WTC11 (cell line): ENCODE measurements around the gene GLB1L2. TPM values are rescaled to one million over a fixed set of nuclear protein-coding genes. Genes with fewer than 3 reads are reported as not detected.
A peak's percentile ranks its signal among the peaks of the same experiment; 100 is the strongest.

Experiments
- ATAC-seq: fragments of 200-7000 bp; cut with Tn5 transposase; 2 replicates; pipeline ENCODE4 v1.10.0; 2021; ENCODE audit warnings: mild to moderate bottlenecking, moderate library complexity
- CTCF ChIA-PET: fragments of 300-600 bp; sonication (Branson Sonifier 250); formaldehyde crosslinking; loops from one replicate; lab custom pipeline; 2021; ENCODE audit warnings: antibody characterized with exemption; lab: Charles Lee
- POLR2A ChIA-PET: fragments of 350-600 bp; sonication (Branson Sonifier 250); formaldehyde crosslinking; loops from one replicate; lab custom pipeline; 2021; ENCODE audit warnings: antibody characterized with exemption; lab: Charles Lee
- DNase-seq: peaks from one replicate; pipeline ENCODE4 v3.0.0; 2021; ENCODE audit warnings: low spot score
- H3K27ac Mint-ChIP-seq: 2 replicates; pipeline ENCODE4 v1.8.0; 2021; ENCODE audit warnings: mixed read lengths
- H3K27me3 Mint-ChIP-seq: 2 replicates; pipeline ENCODE4 v1.8.0; 2021; ENCODE audit warnings: low read depth, mild to moderate bottlenecking, moderate library complexity, mixed read lengths
- H3K36me3 Mint-ChIP-seq: 2 replicates; pipeline ENCODE4 v1.8.0; 2021; ENCODE audit warnings: mixed read lengths
- H3K4me1 Mint-ChIP-seq: 2 replicates; pipeline ENCODE4 v1.8.0; 2022; ENCODE audit warnings: mixed read lengths
- H3K4me3 Mint-ChIP-seq: 2 replicates; pipeline ENCODE4 v1.8.0; 2021; ENCODE audit warnings: mild to moderate bottlenecking, moderate library complexity, mixed read lengths
- H3K9me3 Mint-ChIP-seq: 2 replicates; pipeline ENCODE4 v1.8.0; 2021; ENCODE audit warnings: mixed read lengths
- CREB1 ChIP-seq: sonication (generic); formaldehyde crosslinking; IDR thresholded peaks from 2 replicates; pipeline ENCODE4 v1.8.0; 2023; ENCODE audit warnings: mild to moderate bottlenecking, missing genetic modification reagents
- EMX1 ChIP-seq: fragments of 250-450 bp; sonication (Bioruptor Pico); IDR thresholded peaks from 2 replicates; pipeline ENCODE4 v1.8.0; 2021; ENCODE audit warnings: mild to moderate bottlenecking
- NR2C2 ChIP-seq: sonication (generic); formaldehyde crosslinking; IDR thresholded peaks from 2 replicates; pipeline ENCODE4 v1.8.0; 2022; ENCODE audit warnings: mild to moderate bottlenecking, missing genetic modification reagents
- SMAD4 ChIP-seq: sonication (generic); formaldehyde crosslinking; IDR thresholded peaks from 2 replicates; pipeline ENCODE4 v1.8.0; 2022; ENCODE audit warnings: mild to moderate bottlenecking, missing genetic modification reagents
- SOX15 ChIP-seq: fragments of 250-450 bp; sonication (Bioruptor Pico); IDR thresholded peaks from 2 replicates; pipeline ENCODE4 v1.9.0; 2021; ENCODE audit warnings: mild to moderate bottlenecking
- TEAD4 ChIP-seq: sonication (generic); formaldehyde crosslinking; IDR thresholded peaks from 2 replicates; pipeline ENCODE4 v1.8.0; 2022; ENCODE audit warnings: mild to moderate bottlenecking, missing genetic modification reagents
- ZNF121 ChIP-seq: sonication (generic); formaldehyde crosslinking; IDR thresholded peaks from 2 replicates; pipeline ENCODE4 v1.8.0; 2023; ENCODE audit warnings: missing genetic modification reagents
- ZNF317 ChIP-seq: sonication (generic); formaldehyde crosslinking; IDR thresholded peaks from 2 replicates; pipeline ENCODE4 v1.8.1; 2023; ENCODE audit warnings: low read depth, mild to moderate bottlenecking, moderate library complexity, missing genetic modification reagents, borderline replicate concordance
- ZNF416 ChIP-seq: fragments of 250-450 bp; sonication (Bioruptor Pico); IDR thresholded peaks from 2 replicates; pipeline ENCODE4 v1.9.0; 2021; ENCODE audit warnings: mild to moderate bottlenecking, inconsistent platforms
- ZNF671 ChIP-seq: fragments of 250-450 bp; sonication (Bioruptor Pico); IDR thresholded peaks from 2 replicates; pipeline ENCODE4 v1.8.0; 2021; ENCODE audit warnings: mild to moderate bottlenecking
- total RNA-seq: library from RNA; stranded (reverse); gene quantifications from 3 replicates; pipeline ENCODE4 v1.2.3, GENCODE V29; 2021
- TF ChIP-seq, protein P1 (sequence below): sonication (generic); formaldehyde crosslinking; IDR thresholded peaks from 2 replicates; pipeline ENCODE4 v1.8.1; 2023; ENCODE audit warnings: mild to moderate bottlenecking, missing genetic modification reagents
- TF ChIP-seq, protein P2 (sequence below): fragments of 250-450 bp; sonication (Bioruptor Pico); IDR thresholded peaks from 2 replicates; pipeline ENCODE4 v1.9.0; 2021; ENCODE audit warnings: moderate library complexity, mild to moderate bottlenecking, inconsistent platforms, borderline replicate concordance
- TF ChIP-seq, protein P3 (sequence below): sonication (generic); formaldehyde crosslinking; IDR thresholded peaks from 2 replicates; pipeline ENCODE4 v1.8.1; 2022; ENCODE audit warnings: mild to moderate bottlenecking, missing genetic modification reagents, moderate library complexity, borderline replicate concordance
- TF ChIP-seq, protein P4 (sequence below): sonication (generic); formaldehyde crosslinking; IDR thresholded peaks from 2 replicates; pipeline ENCODE4 v1.8.1; 2022; ENCODE audit warnings: low read depth, mild to moderate bottlenecking, moderate library complexity, missing genetic modification reagents, borderline replicate concordance
- TF ChIP-seq, protein P5 (sequence below): fragments of 250-450 bp; sonication (Bioruptor Pico); IDR thresholded peaks from 2 replicates; pipeline ENCODE4 v1.9.0; 2021; ENCODE audit warnings: mild to moderate bottlenecking, borderline replicate concordance

The GLB1L2 gene
- total RNA-seq, 1 experiment from 2014 or later: 6.0 TPM

DNA sequence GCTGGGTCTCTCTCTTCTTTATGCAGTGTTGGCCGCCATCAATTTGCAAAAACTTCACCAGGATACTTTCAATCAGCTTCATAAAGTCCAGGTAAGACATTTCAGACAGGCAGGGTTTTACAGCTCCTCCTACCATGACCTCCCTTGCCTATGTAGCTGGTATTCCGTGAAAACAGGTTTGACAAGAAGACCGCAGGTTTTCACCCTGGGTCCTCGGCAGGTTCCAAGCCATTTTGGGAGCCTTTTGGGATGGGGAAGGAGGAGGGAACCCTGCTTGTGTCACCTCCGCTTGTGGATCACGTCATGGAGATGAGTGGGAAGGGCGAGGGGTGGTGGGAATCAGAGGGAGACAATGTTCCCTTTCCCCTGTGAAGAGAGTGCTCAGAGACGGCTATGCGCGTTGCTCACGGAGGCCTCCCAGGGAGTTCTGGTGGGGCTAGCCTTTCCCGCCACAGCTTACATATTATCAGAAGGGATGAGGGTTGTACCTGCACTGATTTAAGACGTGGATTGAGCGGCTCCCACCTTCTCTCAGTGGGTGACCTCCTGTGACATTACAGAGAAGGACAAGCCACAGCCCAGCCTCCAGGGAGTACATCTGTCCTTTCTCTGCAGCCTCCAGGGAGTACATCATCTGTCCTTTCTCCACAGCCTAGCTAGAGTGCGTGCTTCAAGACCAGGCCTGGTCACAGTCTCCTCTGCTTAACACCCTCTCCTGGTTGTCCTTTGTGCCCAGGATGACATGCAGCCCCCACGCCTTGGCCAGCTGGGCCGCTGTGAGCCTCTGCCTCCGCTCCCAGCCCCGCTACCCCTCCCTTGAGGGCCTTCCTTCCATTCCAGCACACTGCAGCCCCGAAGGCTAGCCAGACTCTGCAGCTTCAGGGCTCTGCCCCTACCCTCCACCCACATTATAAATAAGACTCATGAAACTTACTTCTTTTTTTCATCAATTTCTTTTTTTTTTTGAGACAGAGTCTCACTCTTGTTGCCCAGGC, 38.4 kb upstream of the GLB1L2 start (continued):
- no peak for TF ChIP-seq NR2C2 (CRISPR knock-in tag)
- TF ChIP-seq, all 79 proteins: peak for 0

DNA sequence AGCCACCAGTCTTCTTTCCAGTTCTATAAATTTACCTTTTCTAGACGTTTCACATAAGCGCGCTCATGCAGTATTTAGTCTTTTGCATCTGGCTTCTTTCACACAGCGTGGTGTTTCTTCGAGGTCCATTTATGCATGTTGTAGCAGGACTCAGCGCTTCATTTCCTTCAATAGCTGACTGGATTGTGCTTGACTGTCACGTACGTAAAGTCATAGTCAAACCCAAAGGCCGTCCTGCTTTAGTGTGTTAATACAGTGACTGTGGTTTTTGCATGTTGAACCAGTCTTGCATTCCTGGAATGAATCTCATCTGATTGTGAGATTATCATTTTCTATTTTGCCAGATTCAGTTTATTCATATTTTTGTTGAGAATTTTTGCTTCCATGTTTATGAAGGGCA, 37.1 kb upstream of the GLB1L2 start:
- CTCF ChIA-PET: no interaction called here
- Mint-ChIP-seq H3K9me3 (peaks cover 4% of the 10 kb centered on the region; the same call in 1 of the 2 replicates), H3K27ac (no peak overlapping the region), H3K4me1 (peaks cover 1% of the 10 kb centered on the region), H3K27me3 (no peaks in the 10 kb centered on the region), H3K36me3 (peaks cover 62% of the 10 kb centered on the region), H3K4me3 (no peak overlapping the region)
- no peak for DNase-seq
- ATAC-seq: no peak
- POLR2A ChIA-PET: no interaction called here
- TF ChIP-seq, protein P1, sequence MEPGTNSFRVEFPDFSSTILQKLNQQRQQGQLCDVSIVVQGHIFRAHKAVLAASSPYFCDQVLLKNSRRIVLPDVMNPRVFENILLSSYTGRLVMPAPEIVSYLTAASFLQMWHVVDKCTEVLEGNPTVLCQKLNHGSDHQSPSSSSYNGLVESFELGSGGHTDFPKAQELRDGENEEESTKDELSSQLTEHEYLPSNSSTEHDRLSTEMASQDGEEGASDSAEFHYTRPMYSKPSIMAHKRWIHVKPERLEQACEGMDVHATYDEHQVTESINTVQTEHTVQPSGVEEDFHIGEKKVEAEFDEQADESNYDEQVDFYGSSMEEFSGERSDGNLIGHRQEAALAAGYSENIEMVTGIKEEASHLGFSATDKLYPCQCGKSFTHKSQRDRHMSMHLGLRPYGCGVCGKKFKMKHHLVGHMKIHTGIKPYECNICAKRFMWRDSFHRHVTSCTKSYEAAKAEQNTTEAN (CRISPR knock-in tag): no peak
- TF ChIP-seq ZNF671 (CRISPR knock-in tag) (no peak), ZNF121 (CRISPR knock-in tag) (no peak)
- TF ChIP-seq, protein P2, sequence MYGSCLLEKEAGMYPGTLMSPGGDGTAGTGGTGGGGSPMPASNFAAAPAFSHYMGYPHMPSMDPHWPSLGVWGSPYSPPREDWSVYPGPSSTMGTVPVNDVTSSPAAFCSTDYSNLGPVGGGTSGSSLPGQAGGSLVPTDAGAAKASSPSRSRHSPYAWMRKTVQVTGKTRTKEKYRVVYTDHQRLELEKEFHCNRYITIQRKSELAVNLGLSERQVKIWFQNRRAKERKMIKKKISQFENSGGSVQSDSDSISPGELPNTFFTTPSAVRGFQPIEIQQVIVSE (CRISPR knock-in tag): no peak

DNA sequence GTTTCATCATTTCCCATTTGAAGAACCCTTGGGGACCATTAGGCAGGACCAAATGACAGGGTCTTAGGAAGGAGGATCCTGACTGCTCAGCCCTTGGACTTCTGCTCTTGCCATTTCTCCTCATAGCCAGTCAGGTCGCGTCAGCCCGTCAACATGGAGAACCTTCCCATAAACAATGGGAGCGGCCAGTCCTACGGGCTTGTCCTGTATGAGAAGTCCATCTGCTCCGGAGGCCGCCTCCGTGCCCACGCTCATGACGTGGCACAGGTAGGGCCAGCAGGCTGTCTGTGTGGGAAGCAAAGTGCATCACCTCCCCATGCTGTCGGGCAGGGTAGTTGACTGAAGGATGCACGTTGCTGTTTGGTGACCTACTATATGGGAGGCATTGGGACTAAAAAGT, 19.6 kb upstream of the GLB1L2 start:
- H3K4me3 Mint-ChIP-seq: no peak overlapping the region
- peaks cover 52% of the 10 kb centered on the region for H3K36me3 Mint-ChIP-seq
- ChIA-PET POLR2A (no interaction called here), CTCF (interaction anchor here (0.7 kb wide), 1 partner anchor 1232 kb away, joined by 3 read pairs; no protein-coding TSS in a partner anchor)
- H3K27ac Mint-ChIP-seq: no peak overlapping the region
- peak; percentile 9 for ATAC-seq
- no peak for DNase-seq
- H3K4me1 Mint-ChIP-seq: peaks cover 11% of the 10 kb centered on the region
- no peaks in the 10 kb centered on the region for H3K27me3 Mint-ChIP-seq
- TF ChIP-seq ZNF416 (CRISPR knock-in tag) (no peak), ZNF121 (CRISPR knock-in tag) (no peak), CREB1 (no peak), SMAD4 (no peak), TEAD4 (CRISPR knock-in tag) (no peak), ZNF317 (no peak), EMX1 (no peak), SOX15 (no peak)
- TF ChIP-seq, protein P3, sequence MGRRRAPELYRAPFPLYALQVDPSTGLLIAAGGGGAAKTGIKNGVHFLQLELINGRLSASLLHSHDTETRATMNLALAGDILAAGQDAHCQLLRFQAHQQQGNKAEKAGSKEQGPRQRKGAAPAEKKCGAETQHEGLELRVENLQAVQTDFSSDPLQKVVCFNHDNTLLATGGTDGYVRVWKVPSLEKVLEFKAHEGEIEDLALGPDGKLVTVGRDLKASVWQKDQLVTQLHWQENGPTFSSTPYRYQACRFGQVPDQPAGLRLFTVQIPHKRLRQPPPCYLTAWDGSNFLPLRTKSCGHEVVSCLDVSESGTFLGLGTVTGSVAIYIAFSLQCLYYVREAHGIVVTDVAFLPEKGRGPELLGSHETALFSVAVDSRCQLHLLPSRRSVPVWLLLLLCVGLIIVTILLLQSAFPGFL (CRISPR knock-in tag): no peak
- TF ChIP-seq, protein P4, sequence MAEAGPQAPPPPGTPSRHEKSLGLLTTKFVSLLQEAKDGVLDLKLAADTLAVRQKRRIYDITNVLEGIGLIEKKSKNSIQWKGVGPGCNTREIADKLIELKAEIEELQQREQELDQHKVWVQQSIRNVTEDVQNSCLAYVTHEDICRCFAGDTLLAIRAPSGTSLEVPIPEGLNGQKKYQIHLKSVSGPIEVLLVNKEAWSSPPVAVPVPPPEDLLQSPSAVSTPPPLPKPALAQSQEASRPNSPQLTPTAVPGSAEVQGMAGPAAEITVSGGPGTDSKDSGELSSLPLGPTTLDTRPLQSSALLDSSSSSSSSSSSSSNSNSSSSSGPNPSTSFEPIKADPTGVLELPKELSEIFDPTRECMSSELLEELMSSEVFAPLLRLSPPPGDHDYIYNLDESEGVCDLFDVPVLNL (CRISPR knock-in tag): no peak
- TF ChIP-seq, protein P1 (CRISPR knock-in tag): no peak
- TF ChIP-seq, protein P5, sequence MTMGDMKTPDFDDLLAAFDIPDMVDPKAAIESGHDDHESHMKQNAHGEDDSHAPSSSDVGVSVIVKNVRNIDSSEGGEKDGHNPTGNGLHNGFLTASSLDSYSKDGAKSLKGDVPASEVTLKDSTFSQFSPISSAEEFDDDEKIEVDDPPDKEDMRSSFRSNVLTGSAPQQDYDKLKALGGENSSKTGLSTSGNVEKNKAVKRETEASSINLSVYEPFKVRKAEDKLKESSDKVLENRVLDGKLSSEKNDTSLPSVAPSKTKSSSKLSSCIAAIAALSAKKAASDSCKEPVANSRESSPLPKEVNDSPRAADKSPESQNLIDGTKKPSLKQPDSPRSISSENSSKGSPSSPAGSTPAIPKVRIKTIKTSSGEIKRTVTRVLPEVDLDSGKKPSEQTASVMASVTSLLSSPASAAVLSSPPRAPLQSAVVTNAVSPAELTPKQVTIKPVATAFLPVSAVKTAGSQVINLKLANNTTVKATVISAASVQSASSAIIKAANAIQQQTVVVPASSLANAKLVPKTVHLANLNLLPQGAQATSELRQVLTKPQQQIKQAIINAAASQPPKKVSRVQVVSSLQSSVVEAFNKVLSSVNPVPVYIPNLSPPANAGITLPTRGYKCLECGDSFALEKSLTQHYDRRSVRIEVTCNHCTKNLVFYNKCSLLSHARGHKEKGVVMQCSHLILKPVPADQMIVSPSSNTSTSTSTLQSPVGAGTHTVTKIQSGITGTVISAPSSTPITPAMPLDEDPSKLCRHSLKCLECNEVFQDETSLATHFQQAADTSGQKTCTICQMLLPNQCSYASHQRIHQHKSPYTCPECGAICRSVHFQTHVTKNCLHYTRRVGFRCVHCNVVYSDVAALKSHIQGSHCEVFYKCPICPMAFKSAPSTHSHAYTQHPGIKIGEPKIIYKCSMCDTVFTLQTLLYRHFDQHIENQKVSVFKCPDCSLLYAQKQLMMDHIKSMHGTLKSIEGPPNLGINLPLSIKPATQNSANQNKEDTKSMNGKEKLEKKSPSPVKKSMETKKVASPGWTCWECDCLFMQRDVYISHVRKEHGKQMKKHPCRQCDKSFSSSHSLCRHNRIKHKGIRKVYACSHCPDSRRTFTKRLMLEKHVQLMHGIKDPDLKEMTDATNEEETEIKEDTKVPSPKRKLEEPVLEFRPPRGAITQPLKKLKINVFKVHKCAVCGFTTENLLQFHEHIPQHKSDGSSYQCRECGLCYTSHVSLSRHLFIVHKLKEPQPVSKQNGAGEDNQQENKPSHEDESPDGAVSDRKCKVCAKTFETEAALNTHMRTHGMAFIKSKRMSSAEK (CRISPR knock-in tag): no peak
- H3K9me3 Mint-ChIP-seq: peaks cover 18% of the 10 kb centered on the region
